ENCODE data around the gene ITIH4.

ITIH4 gene

GRCh38 chr3:52860424-52860768 lies 29.9 kb upstream of the ITIH4 start:
- H3K4me3 ChIP-seq (ENCODE audit: low read length) = no peak overlapping the region
- no peak for TF ChIP-seq CTCF (IDR thresholded peaks at IDR 0.05; ENCODE audit: insufficient read depth, low read depth, low read length, missing control alignments)
- no peak for DNase-seq (ENCODE audit: low read depth)

GRCh38 chr3:52859686-52860423 lies 29.4 kb upstream of the ITIH4 start:
- no peak for TF ChIP-seq CTCF (IDR thresholded peaks at IDR 0.05; ENCODE audit: insufficient read depth, low read depth, low read length, missing control alignments)
- no peak for DNase-seq (ENCODE audit: low read depth)
- no peak overlapping the region for H3K4me3 ChIP-seq (ENCODE audit: low read length)

GRCh38 chr3:52857864-52858263 lies 27.4 kb upstream of the ITIH4 start:
- no peak overlapping the region for H3K4me3 ChIP-seq (ENCODE audit: low read length)
- TF ChIP-seq CTCF (IDR thresholded peaks at IDR 0.05; ENCODE audit: insufficient read depth, low read depth, low read length, missing control alignments) = no peak

GRCh38 chr3:52857133-52857532 lies 26.7 kb upstream of the ITIH4 start:
- DNase-seq (ENCODE audit: low read depth) = no peak
- no peak overlapping the region for H3K4me3 ChIP-seq (ENCODE audit: low read length)
- TF ChIP-seq CTCF (IDR thresholded peaks at IDR 0.05; ENCODE audit: insufficient read depth, low read depth, low read length, missing control alignments) = no peak

More at GRCh38 chr3:52857864-52858263, 27.4 kb upstream of the ITIH4 start:
- DNase-seq (ENCODE audit: low read depth) = no peak

- H3K4me3 ChIP-seq (ENCODE audit: low read length) = no peak overlapping the region
- no peak for DNase-seq (ENCODE audit: low read depth)
- TF ChIP-seq CTCF (IDR thresholded peaks at IDR 0.05; ENCODE audit: insufficient read depth, low read depth, low read length, missing control alignments) = no peak
Observed at GRCh38 chr3:52856666-52857065, 26.2 kb upstream of the ITIH4 start.

GRCh38 chr3:52854013-52854412 lies 23.5 kb upstream of the ITIH4 start:
- no peak for TF ChIP-seq CTCF (IDR thresholded peaks at IDR 0.05; ENCODE audit: insufficient read depth, low read depth, low read length, missing control alignments)
- peak; percentile 9 for DNase-seq (ENCODE audit: low read depth)
- no peak overlapping the region for H3K4me3 ChIP-seq (ENCODE audit: low read length)

GRCh38 chr3:52852419-52852818 lies 21.9 kb upstream of the ITIH4 start:
- TF ChIP-seq CTCF (IDR thresholded peaks at IDR 0.05; ENCODE audit: insufficient read depth, low read depth, low read length, missing control alignments) = no peak

More at GRCh38 chr3:52852419-52852818, 21.9 kb upstream of the ITIH4 start:
- no peak for DNase-seq (ENCODE audit: low read depth)
- H3K4me3 ChIP-seq (ENCODE audit: low read length) = no peak overlapping the region

Data from epithelial cell of esophagus (primary cell).